Gastrocnemius medialis (tissue), 4 donors: ENCODE measurements around the gene LRRC8C.

Source experiments
- POLR2A ChIP-seq, 2 donors: fragments of 450-650 bp; IDR thresholded peaks; one replicate each; pipeline ENCODE4 v1.6.1; 2017; ENCODE audit warnings: antibody characterized with exemption in 2 of 2, mild to moderate bottlenecking in 2 of 2, moderate library complexity in 2 of 2
- TF ChIP-seq, protein P1 (sequence below), 5 experiments: fragments of 450-650 bp in 3 of 5; fragments of 200-600 bp in 2 of 5; sonication (generic) in 2 of 5; IDR thresholded peaks in 4 of 5; conservative IDR thresholded peaks in 1 of 5; 1 replicate in 4 of 5; 2 replicates in 1 of 5; pipeline ENCODE4 v1.5.1; 2016 to 2019; ENCODE audit warnings: antibody characterized with exemption in 5 of 5, mild to moderate bottlenecking in 3 of 5, moderate library complexity in 3 of 5

- TF ChIP-seq, protein P1, sequence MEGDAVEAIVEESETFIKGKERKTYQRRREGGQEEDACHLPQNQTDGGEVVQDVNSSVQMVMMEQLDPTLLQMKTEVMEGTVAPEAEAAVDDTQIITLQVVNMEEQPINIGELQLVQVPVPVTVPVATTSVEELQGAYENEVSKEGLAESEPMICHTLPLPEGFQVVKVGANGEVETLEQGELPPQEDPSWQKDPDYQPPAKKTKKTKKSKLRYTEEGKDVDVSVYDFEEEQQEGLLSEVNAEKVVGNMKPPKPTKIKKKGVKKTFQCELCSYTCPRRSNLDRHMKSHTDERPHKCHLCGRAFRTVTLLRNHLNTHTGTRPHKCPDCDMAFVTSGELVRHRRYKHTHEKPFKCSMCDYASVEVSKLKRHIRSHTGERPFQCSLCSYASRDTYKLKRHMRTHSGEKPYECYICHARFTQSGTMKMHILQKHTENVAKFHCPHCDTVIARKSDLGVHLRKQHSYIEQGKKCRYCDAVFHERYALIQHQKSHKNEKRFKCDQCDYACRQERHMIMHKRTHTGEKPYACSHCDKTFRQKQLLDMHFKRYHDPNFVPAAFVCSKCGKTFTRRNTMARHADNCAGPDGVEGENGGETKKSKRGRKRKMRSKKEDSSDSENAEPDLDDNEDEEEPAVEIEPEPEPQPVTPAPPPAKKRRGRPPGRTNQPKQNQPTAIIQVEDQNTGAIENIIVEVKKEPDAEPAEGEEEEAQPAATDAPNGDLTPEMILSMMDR (IDR thresholded peaks at IDR 0.05 in 4 of 5, conservative IDR thresholded peaks at IDR 0.05 in 1 of 5), result no peak
- TF ChIP-seq POLR2A (IDR thresholded peaks at IDR 0.05), result no peak
These were observed 44.4 kb upstream of the LRRC8C start for GRCh38 chr1:89588480-89588879.
